NCI-H345 (cell line): ENCODE data around the gene LYZL1.
"Not testable (repeated sequence)": the region's sequence is repeated elsewhere in the genome, so short reads cannot be mapped to it uniquely, and the experiment has no call there.

Source experiments
- DNase-seq: peaks from one replicate; lab custom pipeline; 2025; lab: John Stamatoyannopoulos, UW

The LYZL1 gene

DNA sequence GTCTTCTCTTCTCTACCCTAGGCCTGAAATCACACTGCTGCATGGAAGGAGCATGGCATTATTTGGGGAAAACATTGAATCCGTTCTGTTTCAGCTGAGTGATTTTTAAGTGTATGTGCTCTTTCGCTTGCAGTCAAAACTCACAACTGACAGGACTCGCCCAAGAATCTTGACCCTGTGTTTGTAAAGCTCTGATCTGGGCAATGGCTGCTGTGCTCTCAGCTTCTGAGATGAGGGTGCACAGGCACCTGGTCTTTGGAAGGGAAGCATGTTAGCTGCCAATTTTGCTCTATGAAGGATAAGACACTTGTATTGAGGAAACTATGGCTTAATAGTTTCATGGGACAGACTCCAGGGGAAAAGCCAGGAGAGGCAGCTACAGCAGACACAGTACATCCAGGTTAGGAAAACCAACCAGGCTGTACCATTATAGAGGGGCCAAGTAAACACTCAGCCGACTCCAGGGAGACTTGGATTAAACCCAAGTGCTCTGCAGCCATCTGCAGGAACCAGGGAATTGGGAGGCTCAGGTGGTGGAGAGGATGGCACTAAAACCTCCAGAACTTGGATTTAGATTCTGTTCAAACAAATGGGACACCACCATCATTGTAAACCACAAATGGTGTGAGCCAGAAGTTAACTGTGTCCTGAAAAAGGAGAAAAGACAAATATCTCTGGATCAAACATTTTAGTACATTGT lies 43.3 kb downstream of the LYZL1 start:
- no peak for DNase-seq

DNA sequence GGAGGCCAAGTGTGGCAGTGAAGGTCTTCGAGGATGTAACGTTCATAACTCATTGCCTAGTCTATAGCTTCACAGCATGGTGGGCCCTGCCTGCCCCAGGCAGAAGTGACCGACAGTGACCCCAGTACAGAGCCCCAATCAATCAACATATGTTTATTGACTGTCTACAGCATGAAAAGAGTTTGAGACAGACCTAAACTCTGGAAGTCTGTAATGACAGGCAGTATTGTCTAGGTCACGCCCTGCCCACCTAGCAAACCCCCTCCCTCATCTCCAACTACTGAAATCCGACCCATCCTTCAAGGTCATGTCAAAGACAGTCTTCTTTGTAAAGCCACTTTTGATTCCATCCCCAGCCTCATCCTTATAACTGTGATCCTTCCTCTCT lies 43.9 kb downstream of the LYZL1 start:
- no peak for DNase-seq

DNA sequence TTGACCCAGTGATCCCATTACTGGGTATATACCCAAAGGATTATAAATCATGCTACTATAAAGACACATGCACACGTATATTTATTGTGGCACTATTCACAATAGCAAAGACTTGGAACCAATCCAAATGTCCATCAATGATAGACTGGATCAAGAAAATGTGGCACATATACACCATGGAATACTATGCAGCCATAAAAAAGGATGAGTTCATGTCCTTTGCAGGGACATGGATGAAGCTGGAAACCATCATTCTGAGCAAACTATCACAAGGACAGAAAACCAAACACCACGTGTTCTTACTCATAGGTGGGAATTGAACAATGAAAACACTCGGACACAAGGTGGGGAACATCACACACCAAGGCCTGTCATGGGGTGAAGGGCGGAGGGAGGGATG lies 48.7 kb downstream of the LYZL1 start:
- DNase-seq, result not testable (repeated sequence)

DNA sequence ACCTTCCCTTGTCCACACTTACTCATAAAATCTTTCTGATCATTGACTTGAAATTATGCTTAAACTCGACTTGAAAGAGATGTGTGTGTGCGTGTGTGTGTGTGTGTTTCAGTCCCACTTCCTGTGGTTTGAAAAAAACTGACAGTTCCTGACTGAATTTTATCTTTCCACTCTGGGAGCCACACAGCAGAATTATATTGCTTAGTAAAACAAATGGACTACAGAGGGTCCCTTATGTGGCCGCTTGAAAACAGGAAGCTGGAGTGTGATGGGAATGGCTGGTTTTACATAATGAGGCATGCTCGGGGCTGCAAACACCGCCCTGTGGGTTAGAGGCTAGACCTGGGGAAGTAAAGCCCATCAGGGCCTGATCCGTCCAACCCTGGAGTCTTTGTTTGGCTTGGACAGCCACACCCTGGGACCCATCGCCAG lies 54.8 kb downstream of the LYZL1 start:
- no peak for DNase-seq

DNA sequence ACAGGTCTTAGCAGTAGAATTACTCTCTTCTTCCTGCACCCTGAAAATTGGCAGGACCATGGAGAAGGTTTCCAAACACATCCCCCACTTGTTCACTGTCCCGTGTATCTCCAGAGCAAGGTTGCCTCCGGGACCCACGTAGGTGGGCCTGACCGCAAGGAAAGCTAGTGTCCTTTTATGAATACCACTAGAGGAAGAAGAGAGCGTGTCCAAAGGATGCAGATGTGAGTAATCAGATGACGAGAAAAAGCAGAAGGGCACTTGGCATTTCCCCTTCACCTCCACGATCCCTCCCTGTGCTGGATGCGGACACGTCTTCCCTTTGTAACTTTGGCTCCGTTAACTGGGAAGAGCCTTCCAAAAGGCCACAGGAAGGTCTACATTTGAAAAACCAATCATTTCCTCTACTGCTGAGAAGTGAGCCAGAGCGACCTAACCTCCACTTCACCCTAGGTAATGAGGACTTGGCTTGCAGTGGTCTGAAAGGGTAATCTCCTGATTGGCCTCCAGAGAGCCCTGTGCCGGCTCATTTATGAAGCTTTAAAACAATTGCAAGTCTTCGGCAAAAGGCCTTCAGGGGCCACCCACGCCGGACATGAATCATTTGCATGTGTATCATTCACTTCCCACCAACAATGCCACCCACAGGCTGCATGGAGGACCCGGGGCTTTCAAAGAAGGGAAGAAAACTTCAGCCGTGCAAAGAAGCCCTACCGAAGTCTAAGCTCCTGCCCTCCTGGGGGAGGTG lies 55.4 kb downstream of the LYZL1 start:
- DNase-seq, result no peak

DNA sequence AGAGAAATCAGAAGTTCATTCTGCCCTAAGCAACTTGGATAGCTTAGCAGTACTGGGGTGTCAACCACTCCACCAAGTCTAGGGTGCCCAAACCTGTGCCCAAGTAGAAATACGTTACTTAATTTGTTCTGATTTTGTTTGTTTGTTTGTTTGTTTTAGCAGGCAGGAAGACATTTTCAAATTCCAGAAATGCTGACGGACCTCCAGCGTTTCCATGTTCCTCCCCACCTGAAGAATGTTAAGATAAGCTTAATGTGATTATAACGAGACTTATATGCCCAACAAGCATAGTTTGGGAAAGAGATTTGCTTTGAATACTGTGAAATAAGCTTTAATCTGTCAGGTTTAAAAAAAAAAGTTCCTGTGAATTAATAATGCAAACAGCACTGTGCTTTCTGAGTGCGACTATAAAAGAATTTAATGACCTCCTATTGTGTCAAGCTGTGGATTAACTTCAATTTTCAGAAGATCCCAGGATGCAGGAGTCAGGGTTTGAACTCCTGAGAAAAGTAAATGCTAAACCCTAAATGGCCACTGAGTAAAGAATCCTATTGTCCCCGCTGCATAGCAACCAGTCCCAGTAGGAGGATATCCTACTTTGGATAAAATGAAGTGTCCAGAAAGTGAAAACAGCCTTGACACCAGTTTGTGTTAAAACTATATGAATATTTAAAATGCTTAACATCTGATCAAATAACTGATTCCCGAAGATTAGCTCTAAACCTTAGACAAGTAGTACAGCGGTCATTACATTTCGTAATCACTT lies 56.5 kb downstream of the LYZL1 start:
- DNase-seq, result no peak

DNA sequence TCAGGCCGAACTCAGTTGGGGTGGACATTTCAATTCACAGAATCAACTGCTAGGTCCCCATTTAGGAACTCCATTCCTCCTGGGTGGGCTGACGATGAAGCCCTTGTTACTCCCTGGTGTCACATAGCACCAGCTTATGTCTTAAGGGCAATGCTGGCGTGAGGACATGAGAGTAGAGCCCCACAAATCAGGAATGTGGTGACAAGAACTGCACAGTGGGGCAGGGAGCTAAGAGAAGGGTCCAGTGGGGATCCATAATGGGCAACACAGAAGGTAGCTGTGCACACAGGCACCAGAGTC lies 57.0 kb downstream of the LYZL1 start:
- no peak for DNase-seq

DNA sequence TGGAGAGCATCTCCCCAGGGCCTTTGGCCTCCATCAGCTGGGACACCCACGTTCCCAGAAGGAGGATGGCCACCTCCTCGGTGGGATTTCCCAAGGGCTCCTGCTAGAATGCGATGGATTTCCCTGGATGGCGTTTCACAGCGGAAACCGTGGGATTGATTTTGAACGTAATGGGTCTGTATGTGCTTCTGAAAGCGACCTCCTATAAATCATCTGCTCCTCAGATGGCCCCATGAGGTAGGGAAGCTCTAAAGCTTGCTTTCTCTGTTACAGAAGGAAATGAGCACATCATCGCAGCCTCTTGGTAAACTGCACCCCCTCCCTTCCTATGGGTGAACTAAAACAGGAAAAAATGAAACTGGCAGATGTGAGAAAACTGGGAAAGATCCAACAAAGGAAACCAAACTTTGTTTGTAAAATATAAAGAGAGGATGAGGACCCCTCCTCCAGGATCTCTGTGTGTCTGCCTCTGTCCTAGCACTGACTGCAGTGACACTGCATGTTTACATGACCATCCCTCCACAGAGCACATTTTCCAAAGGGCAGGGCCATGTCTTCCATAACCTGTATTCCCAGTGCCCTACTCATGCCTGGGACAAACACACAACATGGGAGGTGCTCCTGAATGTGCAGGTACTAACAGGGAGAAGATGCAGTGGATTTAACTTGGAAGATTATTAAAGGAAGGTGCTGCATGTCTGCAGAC lies 57.6 kb downstream of the LYZL1 start:
- no peak for DNase-seq

DNA sequence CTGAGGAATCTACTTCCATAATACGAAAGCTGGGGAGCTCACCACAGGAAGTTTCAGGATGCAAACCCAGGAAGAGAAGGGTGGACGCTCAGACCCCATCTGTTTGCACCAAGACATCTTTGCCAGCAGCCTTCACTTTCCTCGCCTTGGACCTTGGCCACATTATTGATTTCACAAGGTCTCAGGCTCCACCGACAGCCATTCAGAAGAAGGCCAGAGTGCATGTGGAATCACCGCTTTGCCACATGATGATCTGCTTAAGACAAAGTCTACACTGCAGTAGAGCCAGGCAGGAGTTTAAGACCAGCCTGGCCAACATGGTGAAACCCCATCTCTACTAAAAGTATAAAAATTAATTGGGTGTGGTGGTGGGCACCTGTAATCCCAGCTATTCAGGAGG lies 60.0 kb downstream of the LYZL1 start:
- DNase-seq, result no peak

DNA sequence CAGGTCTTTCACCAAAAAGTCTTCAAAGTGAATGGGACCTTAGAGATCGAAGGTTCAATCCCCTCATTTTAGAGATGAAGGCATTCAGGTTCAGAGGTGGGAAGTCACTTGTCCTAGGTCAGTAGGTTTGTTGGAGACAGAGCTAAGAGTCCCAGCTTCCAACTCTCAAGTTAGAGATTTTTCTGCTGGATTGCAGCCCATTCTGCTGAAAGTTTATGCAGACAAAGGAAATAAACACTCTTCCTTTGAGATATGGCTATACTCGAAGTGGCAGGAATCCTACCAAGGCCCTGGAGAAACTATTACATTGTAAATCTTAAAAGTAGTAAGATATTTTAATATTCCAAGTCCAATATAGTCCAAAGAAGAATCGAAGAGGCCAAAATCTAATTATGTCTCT lies 64.4 kb downstream of the LYZL1 start:
- no peak for DNase-seq

DNA sequence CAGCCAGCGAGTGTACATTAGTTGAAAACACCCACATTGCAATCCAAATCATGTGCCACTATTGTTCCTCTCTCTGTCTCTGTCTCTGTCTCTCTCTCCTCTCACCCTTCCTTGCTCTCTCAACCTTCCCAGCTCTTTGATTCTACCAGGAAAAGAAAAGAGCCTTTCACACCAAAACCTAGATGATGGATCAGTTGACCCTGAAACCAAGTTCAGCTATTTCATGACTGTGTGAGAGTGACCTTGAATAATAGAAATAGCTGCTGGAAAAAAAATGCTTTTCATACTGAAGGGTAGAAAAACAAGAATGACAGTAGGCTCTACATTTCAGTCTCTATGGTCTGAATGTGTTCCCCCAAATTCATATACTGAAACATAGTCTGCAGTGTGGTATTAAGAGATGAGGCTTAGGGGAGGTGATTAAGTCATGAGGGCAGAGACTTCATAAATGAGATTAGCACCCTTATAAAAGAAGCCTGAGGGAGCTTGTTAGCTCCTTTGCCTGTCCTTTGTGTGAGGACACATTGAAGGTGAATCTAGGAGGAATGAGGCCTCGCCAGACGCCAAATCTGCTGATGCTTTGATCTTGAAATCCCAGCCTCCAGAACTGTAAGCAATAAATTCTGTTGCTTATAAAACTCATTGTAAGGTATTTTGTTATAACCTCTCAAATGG lies 65.2 kb downstream of the LYZL1 start:
- no peak for DNase-seq

DNA sequence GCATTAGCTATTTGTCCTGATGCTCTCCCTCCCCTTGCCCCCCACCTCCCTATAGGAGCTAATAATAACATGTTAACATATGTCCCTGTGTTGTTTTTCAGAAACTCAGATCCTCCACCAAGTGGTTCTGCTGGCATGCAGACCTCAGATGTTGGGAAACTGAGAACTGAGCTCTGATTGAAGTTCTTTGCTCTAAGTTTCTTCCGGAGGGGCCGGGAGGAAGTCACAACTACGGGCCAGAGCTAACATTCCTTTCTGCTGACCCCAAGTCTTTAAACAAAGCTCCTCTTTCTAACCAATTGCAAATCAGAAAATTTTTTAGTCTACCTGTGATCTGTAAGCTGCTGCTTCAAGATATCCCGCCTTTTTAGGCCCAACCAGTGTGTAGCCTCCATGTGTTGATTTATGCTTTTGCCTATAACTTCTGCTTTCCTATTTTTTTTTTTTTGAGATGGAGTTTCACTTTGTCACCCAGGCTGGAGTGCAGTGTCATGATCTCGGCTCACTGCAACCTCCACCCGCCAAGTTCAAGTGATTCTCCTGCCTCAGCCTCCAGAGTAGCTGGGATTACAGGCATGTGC lies 66.6 kb downstream of the LYZL1 start:
- no peak for DNase-seq

DNA sequence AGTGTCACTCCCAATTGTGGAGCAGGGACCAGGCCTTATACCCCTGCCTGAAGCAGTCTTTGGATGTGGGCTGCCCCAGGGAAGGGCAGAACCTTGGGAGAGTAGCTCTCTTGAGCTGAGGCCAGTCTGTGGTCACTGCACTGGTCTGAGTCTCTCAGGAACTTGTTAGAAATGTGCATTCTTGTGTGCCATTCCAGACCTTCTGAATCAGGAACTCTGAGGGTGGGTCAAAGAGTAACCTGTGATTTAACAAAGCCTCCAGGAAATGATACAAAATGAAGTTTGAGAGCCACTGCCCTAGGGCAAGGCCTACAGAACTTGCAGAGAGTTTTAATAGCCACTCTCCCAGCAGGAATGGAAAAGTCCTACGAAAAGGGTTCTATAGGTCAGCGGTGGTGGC lies 68.1 kb downstream of the LYZL1 start:
- DNase-seq, result no peak

DNA sequence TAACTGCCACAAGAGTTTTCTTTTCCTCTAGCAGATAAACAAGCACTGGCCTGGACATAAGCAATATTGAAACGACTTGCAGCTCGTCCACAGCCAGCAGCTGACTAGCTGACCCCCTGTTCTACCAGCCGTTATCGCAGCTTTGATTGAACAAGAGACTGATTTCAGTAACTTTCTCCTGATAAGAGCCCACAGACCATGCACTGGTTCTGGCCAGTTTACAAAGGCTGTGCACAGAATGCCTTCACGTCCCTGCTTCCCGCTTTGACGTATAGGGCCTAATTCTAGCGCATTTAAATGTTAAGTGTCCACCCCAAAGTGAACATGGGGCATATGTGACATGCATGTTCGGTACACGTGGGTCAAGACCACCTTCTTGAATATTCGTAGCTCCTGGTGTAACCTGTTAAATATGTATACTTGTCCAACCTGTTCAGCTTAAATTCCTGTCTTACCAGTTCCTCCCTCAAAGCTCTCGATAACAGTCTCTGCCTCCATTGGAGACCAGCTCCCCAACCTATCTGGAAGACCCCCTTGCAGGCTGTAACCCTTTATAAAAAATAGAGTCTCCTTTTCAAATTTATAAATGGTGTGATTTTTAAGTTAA lies 69.2 kb downstream of the LYZL1 start:
- no peak for DNase-seq

DNA sequence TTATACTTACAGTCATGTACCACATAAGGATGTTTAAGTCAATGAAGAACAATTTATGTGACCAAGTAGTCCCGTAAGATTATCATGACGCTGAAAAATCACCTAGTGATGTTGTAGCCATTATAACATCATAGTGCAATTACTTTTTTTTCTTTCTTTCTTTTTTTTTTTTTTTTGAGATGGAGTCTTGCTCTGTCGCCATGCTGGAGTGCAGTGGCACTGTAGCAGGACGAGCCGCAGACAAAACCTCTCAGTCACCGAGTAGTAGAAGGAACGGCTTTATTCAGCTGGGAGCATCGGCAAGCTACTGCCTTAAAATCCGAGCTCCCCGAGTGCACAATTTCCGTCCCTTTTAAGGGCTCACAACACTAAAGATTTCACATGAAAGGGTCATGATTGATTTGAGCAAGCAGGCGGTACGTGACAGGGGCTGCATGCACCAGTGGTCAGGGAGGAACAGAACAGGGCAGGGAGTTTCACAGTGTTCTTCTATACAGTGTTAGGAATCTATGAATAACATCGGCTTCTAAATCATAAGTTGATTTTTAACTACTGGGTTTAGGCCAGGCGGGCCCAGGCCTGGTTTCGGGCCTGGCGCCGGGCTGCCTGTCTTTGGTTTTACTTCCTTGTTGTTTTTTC lies 71.5 kb downstream of the LYZL1 start:
- not testable (repeated sequence) for DNase-seq
